HepG2 (cell line): ENCODE results near the gene LSM12. TPM values are rescaled to one million over a fixed set of nuclear protein-coding genes. Genes with fewer than 3 reads are reported as not detected.
A peak's percentile ranks its signal among the peaks of the same experiment; 100 is the strongest.

ENCODE experiments used
- CREB1 ChIP-seq, 2 experiments: fragments of 450-650 bp in 1 of 2; IDR thresholded peaks; 2 replicates each; pipeline ENCODE4 v1.6.1; 2016 to 2017; ENCODE audit warnings: control low read depth in 1 of 2, mild to moderate bottlenecking in 1 of 2, missing compliant biosample characterization in 1 of 2, missing genetic modification characterization in 1 of 2
- CTCF ChIP-seq: sonication (generic); formaldehyde crosslinking; IDR thresholded peaks from 2 replicates; pipeline ENCODE4 v1.5.0; 2020; ENCODE audit warnings: mild to moderate bottlenecking, missing genetic modification reagents, moderate library complexity
- FOXM1 ChIP-seq: sonication (generic); formaldehyde crosslinking; IDR thresholded peaks from 2 replicates; pipeline ENCODE4 v1.5.0; 2020; ENCODE audit warnings: missing genetic modification reagents
- HIVEP1 ChIP-seq: sonication (generic); formaldehyde crosslinking; IDR thresholded peaks from 2 replicates; pipeline ENCODE4 v1.4.0; 2020; ENCODE audit warnings: mild to moderate bottlenecking, missing genetic modification reagents
- HNRNPL ChIP-seq: fragments of 200-400 bp; formaldehyde crosslinking; IDR thresholded peaks from 2 replicates; pipeline ENCODE4 v1.6.1; 2017; ENCODE audit warnings: mild to moderate bottlenecking, low read depth, low read length
- NR2F2 ChIP-seq: IDR thresholded peaks from 2 replicates; pipeline ENCODE4 v1.6.1; 2012; ENCODE audit warnings: low read depth, inconsistent platforms, borderline replicate concordance
- PAXIP1 ChIP-seq: sonication (generic); formaldehyde crosslinking; conservative IDR thresholded peaks from 2 replicates; pipeline ENCODE4 v1.4.0; 2020; ENCODE audit warnings: mild to moderate bottlenecking, missing genetic modification reagents, moderate library complexity
- RBM22 ChIP-seq: fragments of 200-400 bp; formaldehyde crosslinking; optimal IDR thresholded peaks from 2 replicates; pipeline ENCODE3; 2017; ENCODE audit warnings: mild to moderate bottlenecking, low read length, moderate library complexity
- SETDB1 ChIP-seq: sonication (generic); formaldehyde crosslinking; IDR thresholded peaks from 2 replicates; pipeline ENCODE4 v1.5.1; 2020; ENCODE audit warnings: missing genetic modification reagents, mild to moderate bottlenecking, borderline replicate concordance
- SKI ChIP-seq: fragments of 450-650 bp; IDR thresholded peaks from one replicate; pipeline ENCODE4 v1.6.1; 2018; ENCODE audit warnings: mild to moderate bottlenecking; ENCODE audit not compliant: partially characterized antibody
- TCF7 ChIP-seq: sonication (generic); IDR thresholded peaks from 2 replicates; pipeline ENCODE4 v1.6.1; 2016; ENCODE audit warnings: antibody characterized with exemption, low read depth
- USF2 ChIP-seq, 2 experiments: sonication (generic) in 1 of 2; formaldehyde crosslinking in 1 of 2; IDR thresholded peaks; 2 replicates each; pipeline versions ENCODE4 v1.5.1 to v1.6.1; 2011 to 2020; ENCODE audit warnings: borderline replicate concordance in 1 of 2, low read depth in 1 of 2, low read length in 1 of 2, mild to moderate bottlenecking in 1 of 2, missing genetic modification reagents in 1 of 2, moderate library complexity in 1 of 2
- ZNF124 ChIP-seq: sonication (generic); formaldehyde crosslinking; IDR thresholded peaks from 2 replicates; pipeline ENCODE4 v1.4.0; 2020; ENCODE audit warnings: missing genetic modification reagents
- ZNF354B ChIP-seq: sonication (generic); formaldehyde crosslinking; IDR thresholded peaks from 2 replicates; pipeline ENCODE4 v1.8.0; 2022; ENCODE audit warnings: mild to moderate bottlenecking, missing genetic modification reagents
- ZNF720 ChIP-seq: sonication (generic); formaldehyde crosslinking; IDR thresholded peaks from 2 replicates; pipeline ENCODE4 v1.4.0; 2020; ENCODE audit warnings: missing genetic modification reagents
- polyA plus RNA-seq, 8 experiments: library from polyadenylated mRNA; depleted of rRNA in 3 of 8; stranded (reverse) in 7 of 8; unstranded in 1 of 8; fragments of >200 nt; fragmentation: Illumina TruSeq in 4 of 8; extraction: Trizol in 4 of 8; gene quantifications; 2 replicates each; pipeline versions ENCODE4 v1.2.1 to v1.2.3, GENCODE V29; 2011 to 2016; ENCODE audit warnings: low read depth in 4 of 8, missing spikeins in 1 of 8, mixed read lengths in 1 of 8; ENCODE audit not compliant: insufficient read depth in 1 of 8
- total RNA-seq, 5 experiments: library from RNA; depleted of rRNA; stranded (reverse); fragments of >200 nt; fragmentation: Illumina TruSeq; extraction: Trizol; gene quantifications; 2 replicates each; pipeline ENCODE4 v1.2.3, GENCODE V29; 2016; ENCODE audit warnings: low read depth in 1 of 5
- TF ChIP-seq, protein P1 (sequence below): sonication (generic); formaldehyde crosslinking; IDR thresholded peaks from 2 replicates; pipeline ENCODE4 v1.5.0; 2020; ENCODE audit warnings: missing genetic modification reagents, mild to moderate bottlenecking, borderline replicate concordance
- TF ChIP-seq, protein P2 (sequence below): fragments of 450-650 bp; IDR thresholded peaks from 2 replicates; pipeline ENCODE4 v1.6.1; 2016

The LSM12 gene
- total and polyA plus RNA-seq, 2 of the 13 experiments (the other 11 are each of a cell fraction or from before 2014, with no cell fraction given), result 52.8 to 55.7 TPM

DNA sequence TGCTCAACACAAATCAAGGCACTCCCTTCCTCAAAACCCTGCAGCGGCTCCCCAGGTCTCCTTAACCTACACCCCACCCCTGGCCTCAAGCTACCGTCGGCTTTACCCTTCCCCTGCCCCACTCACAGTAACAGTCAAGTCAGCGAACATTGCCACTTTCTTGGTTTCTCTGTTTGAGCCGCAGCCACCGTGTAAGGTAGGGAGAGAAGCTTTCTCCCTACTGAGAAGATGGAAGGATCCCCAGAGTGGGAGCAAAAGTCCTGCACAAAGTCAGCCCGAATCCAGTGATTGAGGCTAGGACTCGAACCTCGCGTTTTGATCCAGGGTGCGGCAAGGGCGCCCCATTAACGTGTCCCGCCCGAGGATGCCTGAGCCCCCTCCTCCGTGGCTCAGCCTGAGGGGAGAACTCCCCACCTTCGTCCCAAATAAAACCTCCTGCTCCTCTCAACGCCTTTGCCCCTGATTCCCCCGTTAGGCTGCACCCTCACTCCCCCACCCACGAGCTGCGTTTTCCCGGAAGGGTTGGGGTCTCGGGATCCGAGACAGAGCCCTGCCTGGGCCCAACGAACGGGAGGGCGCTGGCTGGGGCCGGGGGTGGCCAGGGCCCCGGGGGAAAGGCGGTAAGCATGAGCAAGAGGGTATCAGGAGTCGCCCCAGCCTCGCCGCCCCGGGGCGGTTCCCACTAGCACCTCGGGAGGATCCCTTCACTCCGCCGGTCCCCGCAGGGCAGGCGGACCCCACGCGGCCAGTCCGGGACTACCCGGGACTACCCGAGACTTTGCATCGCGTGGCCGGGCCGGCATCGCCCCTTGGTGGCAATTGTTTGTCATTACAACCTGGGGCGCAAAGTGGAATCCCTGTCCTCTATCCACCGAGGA is 72.0 kb downstream of the LSM12 start (continued):
- TF ChIP-seq PAXIP1 (no peak), FOXM1 (CRISPR knock-in tag) (no peak), HNRNPL (no peak), ZNF354B (CRISPR knock-in tag) (no peak), RBM22 (no peak), USF2 (IDR thresholded peaks at IDR 0.05; ENCODE audit: low read depth, low read length) (no peak), USF2 (CRISPR knock-in tag; IDR thresholded peaks at IDR 0.05; ENCODE audit: borderline replicate concordance) (no peak), ZNF124 (CRISPR knock-in tag) (0 out of 2 replicates have a peak, but pooled peaks have one; percentile 69), SKI (no peak), HIVEP1 (no peak), NR2F2 (no peak), SETDB1 (CRISPR knock-in tag) (no peak), CTCF (CRISPR knock-in tag) (peak; percentile 99), TCF7 (no peak), CREB1 (IDR thresholded peaks at IDR 0.05) (no peak), CREB1 (CRISPR knock-in tag; IDR thresholded peaks at IDR 0.05) (no peak), ZNF720 (CRISPR knock-in tag) (no peak)
- TF ChIP-seq, protein P1, sequence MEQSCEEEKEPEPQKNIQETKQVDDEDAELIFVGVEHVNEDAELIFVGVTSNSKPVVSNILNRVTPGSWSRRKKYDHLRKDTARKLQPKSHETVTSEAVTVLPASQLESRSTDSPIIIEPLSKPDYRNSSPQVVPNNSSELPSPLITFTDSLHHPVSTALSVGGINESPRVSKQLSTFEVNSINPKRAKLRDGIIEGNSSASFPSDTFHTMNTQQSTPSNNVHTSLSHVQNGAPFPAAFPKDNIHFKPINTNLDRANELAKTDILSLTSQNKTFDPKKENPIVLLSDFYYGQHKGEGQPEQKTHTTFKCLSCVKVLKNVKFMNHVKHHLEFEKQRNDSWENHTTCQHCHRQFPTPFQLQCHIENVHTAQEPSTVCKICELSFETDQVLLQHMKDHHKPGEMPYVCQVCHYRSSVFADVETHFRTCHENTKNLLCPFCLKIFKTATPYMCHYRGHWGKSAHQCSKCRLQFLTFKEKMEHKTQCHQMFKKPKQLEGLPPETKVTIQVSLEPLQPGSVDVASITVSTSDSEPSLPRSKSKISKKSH, result no peak
- TF ChIP-seq, protein P2, sequence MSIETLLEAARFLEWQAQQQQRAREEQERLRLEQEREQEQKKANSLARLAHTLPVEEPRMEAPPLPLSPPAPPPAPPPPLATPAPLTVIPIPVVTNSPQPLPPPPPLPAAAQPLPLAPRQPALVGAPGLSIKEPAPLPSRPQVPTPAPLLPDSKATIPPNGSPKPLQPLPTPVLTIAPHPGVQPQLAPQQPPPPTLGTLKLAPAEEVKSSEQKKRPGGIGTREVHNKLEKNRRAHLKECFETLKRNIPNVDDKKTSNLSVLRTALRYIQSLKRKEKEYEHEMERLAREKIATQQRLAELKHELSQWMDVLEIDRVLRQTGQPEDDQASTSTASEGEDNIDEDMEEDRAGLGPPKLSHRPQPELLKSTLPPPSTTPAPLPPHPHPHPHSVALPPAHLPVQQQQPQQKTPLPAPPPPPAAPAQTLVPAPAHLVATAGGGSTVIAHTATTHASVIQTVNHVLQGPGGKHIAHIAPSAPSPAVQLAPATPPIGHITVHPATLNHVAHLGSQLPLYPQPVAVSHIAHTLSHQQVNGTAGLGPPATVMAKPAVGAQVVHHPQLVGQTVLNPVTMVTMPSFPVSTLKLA, result no peak
